SK-N-SH (cell line): Measurements from ENCODE around the gene NUAK2. TPM values are rescaled to one million over a fixed set of nuclear protein-coding genes. Genes with fewer than 3 reads are reported as not detected.

Experiments
- CTCF ChIA-PET: fragments of 300-600, 350-600 bp; formaldehyde crosslinking; extraction: SDS; loops from one replicate; lab custom pipeline; 2021; lab: Yijun Ruan, JAX
- POLR2A ChIA-PET: fragments of 350-600 bp; sonication (Branson Sonifier 250); formaldehyde crosslinking; extraction: SDS; loops from one replicate; lab custom pipeline; 2020; ENCODE audit warnings: antibody characterized with exemption, inconsistent platforms; lab: Yijun Ruan, JAX
- DNase-seq: peaks from one replicate; pipeline ENCODE4 v3.0.0; 2012
- H2AFZ ChIP-seq: fragments of 200-600 bp; sonication (generic); 2 replicates; pipeline ENCODE4 v1.8.1; 2016; ENCODE audit warnings: antibody characterized with exemption, mild to moderate bottlenecking, low read depth
- H3F3A ChIP-seq: fragments of 200-600 bp; sonication (generic); replicated peaks from 2 replicates; pipeline ENCODE3; 2016; ENCODE audit warnings: antibody characterized with exemption, mild to moderate bottlenecking; ENCODE audit not compliant: insufficient read depth
- H3K27ac ChIP-seq, 2 experiments: fragments of 200-500 bp in 1 of 2; fragments of 200-600 bp in 1 of 2; sonication (Bioruptor generic) in 1 of 2; sonication (generic), shearing (Covaris generic) in 1 of 2; 2 replicates each; pipeline versions ENCODE4 v1.5.1 to v1.6.1; 2014 to 2016; ENCODE audit warnings: low read depth in 2 of 2, inconsistent platforms in 1 of 2, low read length in 1 of 2, mild to moderate bottlenecking in 1 of 2, mixed read lengths in 1 of 2
- H3K27me3 ChIP-seq: fragments of 200-600 bp; sonication (generic), shearing (Covaris generic); 2 replicates; pipeline ENCODE4 v1.6.1; 2016; ENCODE audit warnings: mixed run types; ENCODE audit not compliant: insufficient read depth
- H3K36me3 ChIP-seq, 2 experiments: fragments of 200-500 bp in 1 of 2; fragments of 200-600 bp in 1 of 2; sonication (Bioruptor generic) in 1 of 2; sonication (generic) in 1 of 2; replicated peaks in 1 of 2; 2 replicates each; pipeline versions ENCODE3 to v1.5.1; 2014 to 2016; ENCODE audit warnings: low read length in 1 of 2, mild to moderate bottlenecking in 1 of 2; ENCODE audit not compliant: insufficient read depth in 2 of 2, control insufficient read depth in 1 of 2
- H3K4me1 ChIP-seq, 2 experiments: fragments of 200-500 bp in 1 of 2; fragments of 200-600 bp in 1 of 2; sonication (Bioruptor generic) in 1 of 2; sonication (generic), shearing (Covaris generic) in 1 of 2; 2 replicates each; pipeline versions ENCODE4 v1.5.1 to v1.6.1; 2014 to 2016; ENCODE audit warnings: low read depth in 1 of 2, low read length in 1 of 2, mixed run types in 1 of 2; ENCODE audit not compliant: insufficient read depth in 2 of 2, control insufficient read depth in 1 of 2
- H3K4me2 ChIP-seq: fragments of 200-600 bp; sonication (generic), shearing (Covaris generic); 2 replicates; pipeline ENCODE4 v1.6.1; 2017; ENCODE audit warnings: mixed run types
- H3K4me3 ChIP-seq, 2 experiments: fragments of 200-500 bp in 1 of 2; fragments of 200-600 bp in 1 of 2; sonication (Bioruptor generic) in 1 of 2; sonication (generic), shearing (Covaris generic) in 1 of 2; 2 replicates each; pipeline versions ENCODE4 v1.5.1 to v1.8.1; 2014 to 2016; ENCODE audit warnings: low read depth in 2 of 2, inconsistent platforms in 1 of 2, low read length in 1 of 2, mild to moderate bottlenecking in 1 of 2, mixed read lengths in 1 of 2, moderate library complexity in 1 of 2
- H3K79me2 ChIP-seq: fragments of 200-600 bp; sonication (generic); 2 replicates; pipeline ENCODE4 v1.8.1; 2017; ENCODE audit warnings: mild to moderate bottlenecking; ENCODE audit not compliant: insufficient read depth
- H3K9ac ChIP-seq: fragments of 200-600 bp; sonication (generic); 2 replicates; pipeline ENCODE4 v1.6.1; 2017; ENCODE audit warnings: mixed run types
- H3K9me2 ChIP-seq: fragments of 200-600 bp; sonication (generic); 2 replicates; pipeline ENCODE4 v1.6.1; 2017; ENCODE audit warnings: mixed run types
- H3K9me3 ChIP-seq: fragments of 200-600 bp; sonication (generic); 2 replicates; pipeline ENCODE4 v1.6.1; 2017; ENCODE audit warnings: mixed run types, mild to moderate bottlenecking, moderate library complexity
- H4K20me1 ChIP-seq: fragments of 200-600 bp; sonication (generic); 2 replicates; pipeline ENCODE4 v1.6.1; 2017; ENCODE audit warnings: mild to moderate bottlenecking, mixed run types; ENCODE audit not compliant: insufficient read depth
- EZH2phosphoT487 ChIP-seq: fragments of 200-600 bp; sonication (generic); IDR thresholded peaks from 2 replicates; pipeline ENCODE4 v1.6.1; 2017; ENCODE audit warnings: low read depth, mixed run types, mild to moderate bottlenecking, antibody characterized with exemption, moderate library complexity, borderline replicate concordance
- GATA2 ChIP-seq: sonication (generic); formaldehyde crosslinking; IDR thresholded peaks from 2 replicates; pipeline ENCODE4 v1.5.0; 2020; ENCODE audit warnings: mild to moderate bottlenecking, missing genetic modification reagents
- JUND ChIP-seq: IDR thresholded peaks from 2 replicates; pipeline ENCODE4 v1.4.0; 2012
- MXI1 ChIP-seq: IDR thresholded peaks from 2 replicates; pipeline ENCODE4 v1.6.1; 2012; ENCODE audit warnings: mild to moderate bottlenecking, low read depth, low read length, improper control_type of control experiment
- NFIC ChIP-seq: IDR thresholded peaks from 2 replicates; pipeline ENCODE4 v1.4.0; 2012; ENCODE audit warnings: borderline replicate concordance
- POLR2AphosphoS5 ChIP-seq: IDR thresholded peaks from 2 replicates; pipeline ENCODE4 v1.6.1; 2012; ENCODE audit warnings: low read depth, low read length
- RAD21 ChIP-seq: IDR thresholded peaks from 2 replicates; pipeline ENCODE4 v1.6.1; 2012; ENCODE audit warnings: mild to moderate bottlenecking, low read length
- RFX5 ChIP-seq: IDR thresholded peaks from 2 replicates; pipeline ENCODE4 v1.6.1; 2012; ENCODE audit warnings: mild to moderate bottlenecking, improper control_type of control experiment, low read length
- TCF12 ChIP-seq: IDR thresholded peaks from 2 replicates; pipeline ENCODE4 v1.4.0; 2012
- USF2 ChIP-seq: fragments of 150-350 bp; IDR thresholded peaks from 2 replicates; pipeline ENCODE4 v1.6.1; 2017; ENCODE audit warnings: antibody characterized with exemption, low read length, low read depth, borderline replicate concordance
- ZBTB33 ChIP-seq: IDR thresholded peaks from 2 replicates; pipeline ENCODE4 v1.4.0; 2012; ENCODE audit warnings: low read depth, borderline replicate concordance
- WGBS: methylation state at CpG from one replicate; pipeline ENCODE4 v1.1.6; 2017; ENCODE audit warnings: low lambda C conversion rate; 5-methylcytosine and 5-hydroxymethylcytosine counted together
- polyA plus RNA-seq, 3 experiments: library from polyadenylated mRNA; depleted of rRNA; stranded (reverse); fragments of >200 nt; gene quantifications; 2 replicates each; pipeline ENCODE4 v1.2.3, GENCODE V29; 2012
- TF ChIP-seq, protein P1 (sequence below): fragments of 200-600 bp; sonication (generic); IDR thresholded peaks from 2 replicates; pipeline ENCODE4 v1.6.1; 2017; ENCODE audit warnings: antibody characterized with exemption, mild to moderate bottlenecking, moderate library complexity

Gene NUAK2
- polyA plus RNA-seq, 1 of the 3 experiments (the other 2 are of a cell fraction), result 11.1 TPM

- CTCF ChIA-PET, result interaction anchor here (0.6 to 38.3 kb wide), 5 partner anchors 11 to 370 kb away, joined by 3 to 1368 read pairs (median 93); partner anchors contain the start of genes ELK4 and NUAK2
- H3F3A ChIP-seq, result peaks cover 11% of the 10 kb centered on the region
These were observed 59.4 kb downstream of the NUAK2 start for GRCh38 chr1:205261946-205262691.

More at GRCh38 chr1:205261946-205262691, 59.4 kb downstream of the NUAK2 start:
- POLR2A ChIA-PET, result no interaction called here
- Histone ChIP-seq H3K4me2 (peak overlapping the region; percentile 64), H3K27ac (peak overlapping the region in 1 of 2 experiments; percentile 37; a peak in 2 of 4 replicates), H4K20me1 (no peaks in the 10 kb centered on the region), H3K36me3 (no peaks in the 10 kb centered on the region), H3K9me3 (no peaks in the 10 kb centered on the region), H2AFZ (peak overlapping the region; percentile 30), H3K9ac (peak overlapping the region; percentile 48), H3K4me3 (no peak overlapping the region), H3K79me2 (no peaks in the 10 kb centered on the region), H3K9me2 (no peaks in the 10 kb centered on the region), H3K4me1 (peaks cover 14 to 34% of the 10 kb centered on the region in 2 experiments; a peak in 3 of 4 replicates), H3K27me3 (no peaks in the 10 kb centered on the region)
- TF ChIP-seq POLR2AphosphoS5, result no peak
- TF ChIP-seq, protein P1, sequence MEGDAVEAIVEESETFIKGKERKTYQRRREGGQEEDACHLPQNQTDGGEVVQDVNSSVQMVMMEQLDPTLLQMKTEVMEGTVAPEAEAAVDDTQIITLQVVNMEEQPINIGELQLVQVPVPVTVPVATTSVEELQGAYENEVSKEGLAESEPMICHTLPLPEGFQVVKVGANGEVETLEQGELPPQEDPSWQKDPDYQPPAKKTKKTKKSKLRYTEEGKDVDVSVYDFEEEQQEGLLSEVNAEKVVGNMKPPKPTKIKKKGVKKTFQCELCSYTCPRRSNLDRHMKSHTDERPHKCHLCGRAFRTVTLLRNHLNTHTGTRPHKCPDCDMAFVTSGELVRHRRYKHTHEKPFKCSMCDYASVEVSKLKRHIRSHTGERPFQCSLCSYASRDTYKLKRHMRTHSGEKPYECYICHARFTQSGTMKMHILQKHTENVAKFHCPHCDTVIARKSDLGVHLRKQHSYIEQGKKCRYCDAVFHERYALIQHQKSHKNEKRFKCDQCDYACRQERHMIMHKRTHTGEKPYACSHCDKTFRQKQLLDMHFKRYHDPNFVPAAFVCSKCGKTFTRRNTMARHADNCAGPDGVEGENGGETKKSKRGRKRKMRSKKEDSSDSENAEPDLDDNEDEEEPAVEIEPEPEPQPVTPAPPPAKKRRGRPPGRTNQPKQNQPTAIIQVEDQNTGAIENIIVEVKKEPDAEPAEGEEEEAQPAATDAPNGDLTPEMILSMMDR, result no peak
- TF ChIP-seq MXI1, result no peak
- no peak for TF ChIP-seq USF2
- no peak for TF ChIP-seq RFX5
- no peak for TF ChIP-seq ZBTB33
- TF ChIP-seq GATA2, result no peak
- 0 out of 2 replicates have a peak, but pooled peaks have one; percentile 43 for TF ChIP-seq NFIC
- no peak for TF ChIP-seq EZH2phosphoT487
- no peak for TF ChIP-seq JUND
- peak; percentile 30; the same call in 1 of the 2 replicates for TF ChIP-seq TCF12
- TF ChIP-seq RAD21, result no peak
- no peak for DNase-seq
- WGBS, result 55% methylated on average over 5 of the region's 5 CpGs
